ENCODE results near the gene ANKRD6.
A peak's percentile ranks its signal among the peaks of the same experiment; 100 is the strongest.

Gene ANKRD6

DNA sequence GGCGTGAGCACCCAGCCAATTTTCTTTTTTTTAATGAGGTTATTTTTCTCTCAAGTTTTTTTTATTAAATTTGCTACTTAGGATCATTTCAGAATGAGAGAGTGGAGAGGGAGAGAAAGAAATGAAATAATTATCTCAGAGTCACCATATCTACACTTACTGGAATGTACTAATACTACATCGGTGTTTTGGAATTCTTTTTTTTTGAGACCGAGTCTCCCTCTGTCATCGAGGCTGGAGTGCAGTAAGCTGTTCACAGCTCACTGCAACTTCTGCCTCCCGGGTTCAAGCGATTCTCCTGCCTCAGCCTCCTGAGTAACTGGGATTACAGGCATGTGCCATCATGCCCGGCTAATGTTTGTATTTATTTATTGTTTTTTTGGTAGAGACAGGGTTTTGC lies 27.8 kb downstream of the ANKRD6 start:
- H3K4me3 ChIP-seq (ENCODE audit: control insufficient read depth, low read depth, low read length), result no peak overlapping the region
- no peak for DNase-seq (ENCODE audit: low read depth)
- TF ChIP-seq, protein P1, sequence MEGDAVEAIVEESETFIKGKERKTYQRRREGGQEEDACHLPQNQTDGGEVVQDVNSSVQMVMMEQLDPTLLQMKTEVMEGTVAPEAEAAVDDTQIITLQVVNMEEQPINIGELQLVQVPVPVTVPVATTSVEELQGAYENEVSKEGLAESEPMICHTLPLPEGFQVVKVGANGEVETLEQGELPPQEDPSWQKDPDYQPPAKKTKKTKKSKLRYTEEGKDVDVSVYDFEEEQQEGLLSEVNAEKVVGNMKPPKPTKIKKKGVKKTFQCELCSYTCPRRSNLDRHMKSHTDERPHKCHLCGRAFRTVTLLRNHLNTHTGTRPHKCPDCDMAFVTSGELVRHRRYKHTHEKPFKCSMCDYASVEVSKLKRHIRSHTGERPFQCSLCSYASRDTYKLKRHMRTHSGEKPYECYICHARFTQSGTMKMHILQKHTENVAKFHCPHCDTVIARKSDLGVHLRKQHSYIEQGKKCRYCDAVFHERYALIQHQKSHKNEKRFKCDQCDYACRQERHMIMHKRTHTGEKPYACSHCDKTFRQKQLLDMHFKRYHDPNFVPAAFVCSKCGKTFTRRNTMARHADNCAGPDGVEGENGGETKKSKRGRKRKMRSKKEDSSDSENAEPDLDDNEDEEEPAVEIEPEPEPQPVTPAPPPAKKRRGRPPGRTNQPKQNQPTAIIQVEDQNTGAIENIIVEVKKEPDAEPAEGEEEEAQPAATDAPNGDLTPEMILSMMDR (conservative IDR thresholded peaks at IDR 0.05; ENCODE audit: control insufficient read depth, insufficient read depth, low read depth, low read length), result no peak

DNA sequence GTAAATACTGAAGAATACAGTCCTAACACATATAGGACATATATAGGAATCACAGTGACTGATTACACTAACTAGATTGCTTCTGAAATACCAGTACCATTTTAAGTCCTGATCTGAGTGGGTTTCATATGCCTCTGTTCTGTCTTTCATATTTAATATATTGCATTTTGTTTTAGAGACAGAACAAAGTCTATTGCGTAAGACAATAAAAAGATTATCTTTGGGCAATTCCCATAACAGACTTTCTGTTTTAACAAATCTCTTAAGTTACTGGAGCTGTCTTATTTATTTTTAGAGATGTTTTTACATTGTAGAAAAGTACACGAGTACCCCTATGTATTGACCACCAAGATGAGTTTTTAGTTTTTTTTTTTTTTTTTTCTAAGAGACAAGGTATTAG lies 29.6 kb downstream of the ANKRD6 start:
- H3K4me3 ChIP-seq (ENCODE audit: control insufficient read depth, low read depth, low read length), result no peak overlapping the region
- TF ChIP-seq, protein P1 (conservative IDR thresholded peaks at IDR 0.05; ENCODE audit: control insufficient read depth, insufficient read depth, low read depth, low read length), result no peak
- DNase-seq (ENCODE audit: low read depth), result no peak

DNA sequence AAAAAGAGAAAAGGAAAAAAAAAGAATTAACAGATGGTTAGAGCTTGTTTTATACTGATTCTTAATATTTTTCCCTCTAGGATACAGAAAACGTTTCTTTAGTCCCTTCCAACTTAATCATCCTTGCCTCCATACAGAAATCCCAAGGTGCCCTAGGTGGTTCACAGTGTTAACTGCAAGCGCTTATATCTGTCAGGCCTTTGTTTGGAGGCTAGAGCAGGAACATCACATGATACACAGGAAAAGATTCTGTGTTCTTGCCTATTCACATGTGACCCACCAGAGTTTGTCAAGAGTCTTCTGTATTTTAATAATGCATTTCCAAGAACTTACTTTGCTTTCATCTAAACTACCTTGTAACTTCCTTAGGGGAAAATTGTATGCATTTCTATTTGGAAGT lies 31.3 kb downstream of the ANKRD6 start:
- DNase-seq (ENCODE audit: low read depth), result no peak
- H3K4me3 ChIP-seq (ENCODE audit: control insufficient read depth, low read depth, low read length), result no peak overlapping the region
- TF ChIP-seq, protein P1 (conservative IDR thresholded peaks at IDR 0.05; ENCODE audit: control insufficient read depth, insufficient read depth, low read depth, low read length), result no peak

DNA sequence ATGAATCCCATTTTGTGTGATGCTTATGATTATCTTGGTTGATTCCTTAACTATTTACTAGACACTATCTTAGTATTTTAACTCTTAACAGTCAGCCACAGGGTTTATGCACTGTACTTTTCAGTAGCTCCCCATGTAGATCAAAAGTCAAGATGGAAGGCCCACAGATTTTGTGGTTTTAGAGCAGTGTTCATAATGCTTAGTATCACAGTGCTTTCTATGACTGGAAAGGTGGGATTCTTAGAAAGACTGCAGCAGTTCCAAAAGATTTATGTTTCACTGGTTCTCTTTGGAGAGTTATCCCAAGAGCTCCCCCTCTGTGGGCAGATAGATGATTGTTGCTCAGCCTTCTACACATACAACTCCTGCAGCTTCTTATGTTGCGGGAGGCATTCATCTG lies 34.5 kb downstream of the ANKRD6 start:
- TF ChIP-seq, protein P1 (conservative IDR thresholded peaks at IDR 0.05; ENCODE audit: control insufficient read depth, insufficient read depth, low read depth, low read length), result no peak
- H3K4me3 ChIP-seq (ENCODE audit: control insufficient read depth, low read depth, low read length), result no peak overlapping the region
- DNase-seq (ENCODE audit: low read depth), result no peak

GRCh38 chr6:89468998-89469397 lies 36.0 kb downstream of the ANKRD6 start:
- no peak for DNase-seq (ENCODE audit: low read depth)
- TF ChIP-seq, protein P1 (conservative IDR thresholded peaks at IDR 0.05; ENCODE audit: control insufficient read depth, insufficient read depth, low read depth, low read length), result no peak
- no peak overlapping the region for H3K4me3 ChIP-seq (ENCODE audit: control insufficient read depth, low read depth, low read length)

GRCh38 chr6:89471287-89471867 lies 38.4 kb downstream of the ANKRD6 start:
- no peak overlapping the region for H3K4me3 ChIP-seq (ENCODE audit: control insufficient read depth, low read depth, low read length)
- DNase-seq (ENCODE audit: low read depth), result no peak
- TF ChIP-seq, protein P1 (conservative IDR thresholded peaks at IDR 0.05; ENCODE audit: control insufficient read depth, insufficient read depth, low read depth, low read length), result no peak

DNA sequence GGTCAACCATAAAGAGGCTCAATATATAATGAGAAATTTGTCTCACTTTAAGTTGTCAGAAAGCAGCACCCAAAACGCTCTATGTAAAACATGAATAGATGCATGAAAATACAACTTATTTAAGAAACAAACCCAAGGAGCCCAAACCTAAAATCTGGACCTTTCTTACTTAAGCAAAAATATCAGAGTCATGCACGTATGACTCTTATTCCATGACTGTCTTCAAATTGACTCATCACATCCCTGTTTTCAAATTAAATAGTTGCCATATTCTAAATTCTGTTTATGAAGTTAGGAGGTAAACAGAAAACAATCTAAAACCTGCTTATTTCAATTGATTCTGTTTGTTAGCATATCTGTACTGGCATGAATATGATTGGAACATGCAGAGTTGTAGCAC lies 42.1 kb downstream of the ANKRD6 start:
- no peak overlapping the region for H3K4me3 ChIP-seq (ENCODE audit: control insufficient read depth, low read depth, low read length)
- DNase-seq (ENCODE audit: low read depth), result peak; percentile 55
- TF ChIP-seq, protein P1 (conservative IDR thresholded peaks at IDR 0.05; ENCODE audit: control insufficient read depth, insufficient read depth, low read depth, low read length), result no peak
